Ovary (tissue), 9 donors: ENCODE results near the gene CACNA1D. TPM values are rescaled to one million over a fixed set of nuclear protein-coding genes. Genes with fewer than 3 reads are reported as not detected.

Experiments used
- DNase-seq, 5 donors: peaks; one replicate each; pipeline ENCODE4 v3.0.0-alpha.2; 2019 to 2020
- H3K27ac ChIP-seq, 2 donors: fragments of 200-600 bp; one replicate each; pipeline versions ENCODE4 v1.5.1 to v1.8.0; 2019 to 2022
- H3K27me3 ChIP-seq: fragments of 200-600 bp; one replicate; pipeline ENCODE4 v1.8.0; 2022
- H3K36me3 ChIP-seq: fragments of 200-600 bp; sonication (generic); one replicate; pipeline ENCODE4 v1.5.1; 2019
- H3K4me1 ChIP-seq: one replicate; pipeline ENCODE4 v1.8.1; 2013; ENCODE audit warnings: mild to moderate bottlenecking, moderate library complexity; ENCODE audit not compliant: insufficient read depth
- H3K4me3 ChIP-seq: fragments of 200-600 bp; sonication (generic); one replicate; pipeline ENCODE4 v1.5.1; 2017
- H3K9me3 ChIP-seq, 2 donors: fragments of 200-600 bp in 1 of 2; sonication (generic) in 1 of 2; one replicate each; pipeline versions ENCODE4 v1.5.1 to v1.8.1; 2013 to 2019; ENCODE audit warnings: mild to moderate bottlenecking in 1 of 2, moderate library complexity in 1 of 2
- EP300 ChIP-seq: sonication (generic); formaldehyde crosslinking; IDR thresholded peaks from one replicate; pipeline ENCODE4 v1.6.1; 2017; ENCODE audit warnings: antibody characterized with exemption
- POLR2A ChIP-seq: fragments of 450-650 bp; IDR thresholded peaks from one replicate; pipeline ENCODE4 v1.6.1; 2017; ENCODE audit warnings: antibody characterized with exemption, mild to moderate bottlenecking, moderate library complexity
- WGBS, 3 donors: extraction: QIAGEN DNeasy Blood & Tissue Kit in 1 of 3; methylation state at CpG; one replicate each; pipeline versions ENCODE4 v1.1.5 to v1.1.7; 2013 to 2017; 5-methylcytosine and 5-hydroxymethylcytosine counted together
- intact Hi-C, 4 donors: fragments of 100-400 bp; cut with DNase I; formaldehyde crosslinking; loops; one replicate each; pipeline versions ENCODE4 v1.11.0 to v1.15.1; 2022 to 2023
- polyA plus RNA-seq, 2 donors: library from polyadenylated mRNA; stranded (reverse); fragments of 200-250 nt in 1 of 2; fragments of 350-450 nt in 1 of 2; fragmentation: Illumina TruSeq in 1 of 2; extraction: RNeasy Lipid Tissue Mini Kit (QIAGEN cat#74804) in 1 of 2; gene quantifications; one replicate each; pipeline ENCODE4 v1.2.3, GENCODE V29; 2013 to 2014
- total RNA-seq, 7 donors: library from RNA; depleted of rRNA in 2 of 7; stranded (reverse); fragments of >200 nt in 2 of 7; fragmentation: NEBNext Ultra II Directional in 3 of 7; extraction: Animal tissue kit (Norgen Biotek cat#: 25700) in 3 of 7; gene quantifications; one replicate each; pipeline versions ENCODE4 v1.1.0 to v1.2.4, GENCODE V29; 2016 to 2023
- TF ChIP-seq, protein P1 (sequence below), 3 donors: fragments of 450-650 bp in 2 of 3; fragments of 200-600 bp in 1 of 3; IDR thresholded peaks; one replicate each; pipeline versions ENCODE4 v1.5.1 to v1.8.0; 2016 to 2022; ENCODE audit warnings: antibody characterized with exemption in 3 of 3, mild to moderate bottlenecking in 1 of 3
- donor health status: DM: no; HTN: no; CAD: no; lungs with moderate emphysema.
- donor health status: DM: no; HTN: no; CAD: no.
- donor health status: Bipolar disorder and iron deficiency.
- donor health status: DM: yes; HTN: yes; CAD: no.
- donor health status: DM: no; HTN: no; CAD: no.
- donor health status: DM: yes; HTN: yes; CAD: no.

CACNA1D gene
- total and polyA plus RNA-seq, 9 donors = 0.23 to 9.3 (median 5.1) TPM

GRCh38 chr3:53595660-53596059 is 101.2 kb downstream of the CACNA1D start:
- Histone ChIP-seq H3K4me3 (no peak overlapping the region), H3K36me3 (no peaks in the 10 kb centered on the region), H3K9me3 (no peaks in the 10 kb centered on the region), H3K27ac (no peak overlapping the region), H3K4me1 (no peaks in the 10 kb centered on the region), H3K27me3 (no peaks in the 10 kb centered on the region)
- 89 to 91% (median 90%) methylated on average over 3 of the region's 3 CpGs for WGBS, 3 donors
- intact Hi-C loops = no loop called here
- DNase-seq = no peak
- TF ChIP-seq POLR2A (no peak), EP300 (no peak)
- TF ChIP-seq, protein P1, sequence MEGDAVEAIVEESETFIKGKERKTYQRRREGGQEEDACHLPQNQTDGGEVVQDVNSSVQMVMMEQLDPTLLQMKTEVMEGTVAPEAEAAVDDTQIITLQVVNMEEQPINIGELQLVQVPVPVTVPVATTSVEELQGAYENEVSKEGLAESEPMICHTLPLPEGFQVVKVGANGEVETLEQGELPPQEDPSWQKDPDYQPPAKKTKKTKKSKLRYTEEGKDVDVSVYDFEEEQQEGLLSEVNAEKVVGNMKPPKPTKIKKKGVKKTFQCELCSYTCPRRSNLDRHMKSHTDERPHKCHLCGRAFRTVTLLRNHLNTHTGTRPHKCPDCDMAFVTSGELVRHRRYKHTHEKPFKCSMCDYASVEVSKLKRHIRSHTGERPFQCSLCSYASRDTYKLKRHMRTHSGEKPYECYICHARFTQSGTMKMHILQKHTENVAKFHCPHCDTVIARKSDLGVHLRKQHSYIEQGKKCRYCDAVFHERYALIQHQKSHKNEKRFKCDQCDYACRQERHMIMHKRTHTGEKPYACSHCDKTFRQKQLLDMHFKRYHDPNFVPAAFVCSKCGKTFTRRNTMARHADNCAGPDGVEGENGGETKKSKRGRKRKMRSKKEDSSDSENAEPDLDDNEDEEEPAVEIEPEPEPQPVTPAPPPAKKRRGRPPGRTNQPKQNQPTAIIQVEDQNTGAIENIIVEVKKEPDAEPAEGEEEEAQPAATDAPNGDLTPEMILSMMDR (IDR thresholded peaks at IDR 0.05) = no peak

DNA sequence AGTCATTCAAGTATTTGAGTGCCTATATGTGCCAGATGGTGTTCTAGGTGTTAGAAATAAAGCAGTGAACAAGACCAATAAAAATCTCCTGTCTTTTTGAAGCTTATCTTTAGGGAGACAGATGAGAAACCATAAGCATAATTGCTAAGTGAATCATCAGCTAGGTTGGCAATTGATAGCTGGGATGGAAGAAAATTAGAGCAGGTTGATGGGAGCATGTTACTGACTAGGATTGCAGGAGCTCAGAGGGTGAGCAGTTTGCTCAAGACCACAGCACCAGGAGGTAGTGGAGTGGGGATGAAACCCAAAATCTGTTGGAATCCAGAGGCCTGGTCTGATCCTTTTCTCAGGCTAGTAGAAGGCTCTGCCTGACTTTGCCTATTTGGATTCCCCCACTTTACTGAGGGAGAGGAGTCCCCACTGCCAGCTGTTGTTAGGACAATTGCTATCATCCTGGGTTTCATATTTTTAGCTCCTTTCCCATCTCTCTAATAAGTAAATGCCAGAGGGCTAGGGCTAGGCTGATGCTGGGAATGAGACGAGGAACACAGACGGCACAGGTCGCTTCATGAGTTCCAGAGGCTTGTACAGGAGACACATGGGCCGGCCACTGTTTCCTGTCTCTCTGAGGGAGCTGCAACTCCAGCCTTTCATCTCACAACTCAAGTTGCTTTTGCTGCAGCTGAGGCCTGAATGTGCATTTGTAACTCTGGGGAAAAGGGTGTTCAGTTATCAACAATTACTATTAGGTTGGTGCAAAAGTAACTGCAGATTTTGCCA is 102.9 kb downstream of the CACNA1D start:
- no peak overlapping the region for H3K27ac ChIP-seq
- 61 to 70% (median 66%) methylated on average over 4 of the region's 4 CpGs for WGBS, 3 donors
- no peak overlapping the region for H3K4me3 ChIP-seq
- no peaks in the 10 kb centered on the region for H3K4me1 ChIP-seq
- TF ChIP-seq EP300 (no peak), POLR2A (no peak)
- TF ChIP-seq, protein P1 (IDR thresholded peaks at IDR 0.05) = no peak
- intact Hi-C loops = no loop called here
- H3K27me3 ChIP-seq = no peaks in the 10 kb centered on the region
- no peaks in the 10 kb centered on the region for H3K36me3 ChIP-seq
- DNase-seq = no peak
- H3K9me3 ChIP-seq = no peaks in the 10 kb centered on the region

DNA sequence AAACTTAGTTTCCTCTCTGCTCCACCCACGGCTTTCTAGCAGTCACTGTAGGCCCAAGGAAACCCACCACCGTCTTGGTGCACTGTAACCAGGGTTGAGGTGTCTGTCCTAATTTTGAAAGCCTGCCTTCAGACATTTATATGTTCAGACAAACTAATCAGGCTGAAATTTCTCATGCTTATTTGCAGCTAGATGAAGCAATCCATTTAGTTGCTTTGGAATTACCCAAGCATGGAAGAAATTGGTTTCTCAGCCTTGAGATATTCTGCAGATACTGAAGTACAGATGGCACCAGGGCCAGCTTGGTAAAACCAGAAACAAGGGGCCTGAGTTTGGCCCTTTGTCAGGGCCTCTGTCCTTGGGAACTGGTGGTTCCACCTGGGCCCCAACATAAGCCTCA is 105.4 kb downstream of the CACNA1D start:
- TF ChIP-seq EP300 = no peak
- TF ChIP-seq, protein P1 (IDR thresholded peaks at IDR 0.05) = no peak
- no peak for TF ChIP-seq POLR2A
- Histone ChIP-seq H3K27me3 (no peaks in the 10 kb centered on the region), H3K4me1 (no peaks in the 10 kb centered on the region), H3K27ac (no peak overlapping the region), H3K36me3 (no peaks in the 10 kb centered on the region), H3K4me3 (no peak overlapping the region), H3K9me3 (no peaks in the 10 kb centered on the region)
- intact Hi-C loops = no loop called here
- WGBS, 3 donors = 70 to 95% (median 94%) methylated on average over 2 of the region's 2 CpGs
- DNase-seq = no peak

- Histone ChIP-seq H3K9me3 (no peaks in the 10 kb centered on the region), H3K4me1 (no peaks in the 10 kb centered on the region), H3K27ac (no peak overlapping the region), H3K4me3 (no peak overlapping the region), H3K27me3 (no peaks in the 10 kb centered on the region), H3K36me3 (no peaks in the 10 kb centered on the region)
- TF ChIP-seq POLR2A (no peak), EP300 (no peak)
- 88 to 92% (median 90%) methylated on average over 6 of the region's 6 CpGs for WGBS, 3 donors
- no peak for DNase-seq
- intact Hi-C loops = no loop called here
Measured at GRCh38 chr3:53602866-53603265, 108.5 kb downstream of the CACNA1D start.

GRCh38 chr3:53604232-53604631 is 109.8 kb downstream of the CACNA1D start:
- H3K4me3 ChIP-seq = no peak overlapping the region
- TF ChIP-seq EP300 (no peak), POLR2A (no peak)
- TF ChIP-seq, protein P1 (IDR thresholded peaks at IDR 0.05) = no peak
- no peaks in the 10 kb centered on the region for H3K9me3 ChIP-seq
- H3K36me3 ChIP-seq = no peaks in the 10 kb centered on the region
- intact Hi-C loops = no loop called here
- no peak overlapping the region for H3K27ac ChIP-seq
- no peak for DNase-seq
- H3K27me3 ChIP-seq = no peaks in the 10 kb centered on the region
- no peaks in the 10 kb centered on the region for H3K4me1 ChIP-seq
